Uterus (tissue), 4 donors: ENCODE results near the gene E2F4. TPM values are rescaled to one million over a fixed set of nuclear protein-coding genes. Genes with fewer than 3 reads are reported as not detected.

ENCODE experiments used
- DNase-seq, 2 donors: peaks; one replicate each; pipeline ENCODE4 v3.0.0-alpha.2; 2019 to 2020
- H3K27ac ChIP-seq, 2 donors: fragments of 200-600 bp; sonication (generic); 1 replicate in 1 of 2; 2 replicates in 1 of 2; pipeline ENCODE4 v1.5.1; 2016 to 2018
- H3K27me3 ChIP-seq, 2 donors: fragments of 200-600 bp; sonication (generic); one replicate each; pipeline ENCODE4 v1.5.1; 2018 to 2019; ENCODE audit warnings: control low read depth in 1 of 2
- H3K36me3 ChIP-seq, 2 donors: fragments of 200-600 bp; sonication (generic); one replicate each; pipeline ENCODE4 v1.5.1; 2019; ENCODE audit warnings: control low read depth in 1 of 2
- H3K4me1 ChIP-seq, 2 donors: fragments of 200-600 bp; sonication (generic); one replicate each; pipeline ENCODE4 v1.5.1; 2018 to 2019; ENCODE audit warnings: control low read depth in 1 of 2
- H3K4me3 ChIP-seq, 2 donors: fragments of 200-600 bp; sonication (generic); 1 replicate in 1 of 2; 2 replicates in 1 of 2; pipeline ENCODE4 v1.5.1; 2018 to 2019; ENCODE audit warnings: mild to moderate bottlenecking in 1 of 2
- H3K9me3 ChIP-seq, 2 donors: fragments of 200-600 bp; sonication (generic); one replicate each; pipeline ENCODE4 v1.5.1; 2019; ENCODE audit warnings: control low read depth in 1 of 2
- POLR2A ChIP-seq, 2 donors: fragments of 450-650 bp; IDR thresholded peaks; one replicate each; pipeline ENCODE4 v1.6.1; 2016; ENCODE audit warnings: antibody characterized with exemption in 2 of 2, mild to moderate bottlenecking in 1 of 2, moderate library complexity in 1 of 2
- intact Hi-C: fragments of 100-400 bp; cut with DNase I; formaldehyde crosslinking; loops from one replicate; pipeline ENCODE4 v1.15.1; 2023; ENCODE audit warnings: low total_unique reads
- total RNA-seq, 4 donors: library from RNA; depleted of rRNA in 3 of 4; stranded (reverse); fragments of >200 nt in 3 of 4; gene quantifications; one replicate each; pipeline versions ENCODE4 v1.1.0 to v1.2.4, GENCODE V29; 2014 to 2023
- TF ChIP-seq, protein P1 (sequence below), 4 experiments: fragments of 200-600 bp in 2 of 4; fragments of 450-650 bp in 2 of 4; sonication (generic) in 2 of 4; IDR thresholded peaks; one replicate each; pipeline ENCODE4 v1.5.1; 2016 to 2019; ENCODE audit warnings: antibody characterized with exemption in 4 of 4, mild to moderate bottlenecking in 2 of 4, moderate library complexity in 1 of 4
- donor health status: DM: yes; HTN: yes; CAD: no.

Gene E2F4
- total RNA-seq, 4 donors from 2014 or later = 49.2 to 294 (median 77.1) TPM

- Histone ChIP-seq H3K9me3 (no peaks in the 10 kb centered on the region), H3K27ac (no peak overlapping the region), H3K36me3 (no peaks in the 10 kb centered on the region), H3K27me3 (no peaks in the 10 kb centered on the region), H3K4me1 (peaks cover 0 to 28% of the 10 kb centered on the region in 2 donors), H3K4me3 (no peak overlapping the region)
- DNase-seq = no peak
- intact Hi-C loops = no loop called here
- TF ChIP-seq POLR2A (IDR thresholded peaks at IDR 0.05) = no peak
- TF ChIP-seq, protein P1, sequence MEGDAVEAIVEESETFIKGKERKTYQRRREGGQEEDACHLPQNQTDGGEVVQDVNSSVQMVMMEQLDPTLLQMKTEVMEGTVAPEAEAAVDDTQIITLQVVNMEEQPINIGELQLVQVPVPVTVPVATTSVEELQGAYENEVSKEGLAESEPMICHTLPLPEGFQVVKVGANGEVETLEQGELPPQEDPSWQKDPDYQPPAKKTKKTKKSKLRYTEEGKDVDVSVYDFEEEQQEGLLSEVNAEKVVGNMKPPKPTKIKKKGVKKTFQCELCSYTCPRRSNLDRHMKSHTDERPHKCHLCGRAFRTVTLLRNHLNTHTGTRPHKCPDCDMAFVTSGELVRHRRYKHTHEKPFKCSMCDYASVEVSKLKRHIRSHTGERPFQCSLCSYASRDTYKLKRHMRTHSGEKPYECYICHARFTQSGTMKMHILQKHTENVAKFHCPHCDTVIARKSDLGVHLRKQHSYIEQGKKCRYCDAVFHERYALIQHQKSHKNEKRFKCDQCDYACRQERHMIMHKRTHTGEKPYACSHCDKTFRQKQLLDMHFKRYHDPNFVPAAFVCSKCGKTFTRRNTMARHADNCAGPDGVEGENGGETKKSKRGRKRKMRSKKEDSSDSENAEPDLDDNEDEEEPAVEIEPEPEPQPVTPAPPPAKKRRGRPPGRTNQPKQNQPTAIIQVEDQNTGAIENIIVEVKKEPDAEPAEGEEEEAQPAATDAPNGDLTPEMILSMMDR (IDR thresholded peaks at IDR 0.05) = no peak
These were observed 25.3 kb upstream of the E2F4 start for GRCh38 chr16:67166598-67167168.

DNA sequence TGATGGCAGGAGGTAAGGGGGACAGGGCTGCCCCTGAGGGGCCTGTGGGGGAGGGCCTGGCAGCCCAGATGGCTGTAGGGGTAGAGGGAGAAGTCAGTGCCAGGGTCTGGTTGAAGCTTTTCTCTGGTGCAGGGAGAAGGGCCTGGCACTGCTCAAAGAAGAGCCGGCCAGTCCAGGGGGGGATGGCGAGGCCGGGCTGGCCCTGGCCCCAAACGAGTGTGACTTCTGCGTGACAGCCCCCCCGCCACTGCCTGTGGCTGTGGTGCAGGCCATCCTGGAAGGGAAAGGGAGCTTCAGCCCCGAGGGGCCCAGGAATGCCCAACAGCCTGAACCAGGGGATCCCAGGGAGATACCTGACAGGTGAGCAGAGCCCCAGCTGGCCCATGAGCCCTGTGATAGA is 24.4 kb upstream of the E2F4 start:
- TF ChIP-seq, protein P1 (IDR thresholded peaks at IDR 0.05) = no peak
- TF ChIP-seq POLR2A (IDR thresholded peaks at IDR 0.05) = no peak
- peaks cover 0 to 28% of the 10 kb centered on the region in 2 donors for H3K4me1 ChIP-seq
- H3K4me3 ChIP-seq = no peak overlapping the region
- H3K36me3 ChIP-seq = no peaks in the 10 kb centered on the region
- no peak overlapping the region for H3K27ac ChIP-seq
- no peak for DNase-seq
- intact Hi-C loops = no loop called here
- no peaks in the 10 kb centered on the region for H3K9me3 ChIP-seq
- no peaks in the 10 kb centered on the region for H3K27me3 ChIP-seq

- H3K27ac ChIP-seq = peak overlapping the region in 1 of 2 donors; percentile 93
- no peak for DNase-seq
- no peaks in the 10 kb centered on the region for H3K27me3 ChIP-seq
- H3K4me1 ChIP-seq = peaks cover 0 to 15% of the 10 kb centered on the region in 2 donors
- TF ChIP-seq POLR2A (IDR thresholded peaks at IDR 0.05) = no peak
- TF ChIP-seq, protein P1 (IDR thresholded peaks at IDR 0.05) = no peak
- H3K36me3 ChIP-seq = no peaks in the 10 kb centered on the region
- H3K9me3 ChIP-seq = no peaks in the 10 kb centered on the region
- intact Hi-C loops = no loop called here
- H3K4me3 ChIP-seq = no peak overlapping the region
These were observed 22.9 kb upstream of the E2F4 start for GRCh38 chr16:67169011-67169451.

DNA sequence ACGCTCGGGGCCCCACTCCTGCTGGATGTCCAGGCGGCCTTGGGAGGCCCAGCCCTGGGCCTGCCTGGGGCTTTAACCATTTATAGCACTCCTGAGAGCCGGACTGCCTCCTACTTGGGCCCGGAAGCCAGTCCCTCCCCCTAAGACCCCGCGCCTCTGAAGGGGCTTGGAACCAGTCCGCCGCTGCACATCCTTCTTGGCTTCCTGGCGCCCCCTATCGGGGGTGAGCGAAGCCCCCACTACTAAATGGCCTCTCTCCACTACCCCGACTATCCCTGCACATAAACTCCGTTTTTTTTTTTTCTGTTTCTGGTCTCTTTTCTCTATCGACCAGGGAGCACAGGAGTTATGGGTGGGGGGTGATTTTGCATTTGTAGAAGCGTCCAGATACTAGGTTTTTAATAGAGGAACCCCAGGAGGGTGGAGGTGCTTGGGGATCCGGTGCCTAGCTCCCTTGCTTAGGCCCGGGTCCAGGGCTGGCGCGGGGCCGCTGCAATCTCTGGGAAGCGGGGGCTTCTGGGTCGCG is 22.2 kb upstream of the E2F4 start:
- TF ChIP-seq, protein P1 (IDR thresholded peaks at IDR 0.05) = peak in 3 of 4 experiments; percentile 17 to 41 (median 19)
- no peak for TF ChIP-seq POLR2A (IDR thresholded peaks at IDR 0.05)
- H3K4me3 ChIP-seq = peak overlapping the region; percentile 45 to 49
- peaks cover 0 to 10% of the 10 kb centered on the region in 2 donors for H3K4me1 ChIP-seq
- DNase-seq = no peak
- no peaks in the 10 kb centered on the region for H3K36me3 ChIP-seq
- intact Hi-C loops = no loop called here
- H3K27ac ChIP-seq = peak overlapping the region; percentile 85 to 93
- no peaks in the 10 kb centered on the region for H3K27me3 ChIP-seq
- no peaks in the 10 kb centered on the region for H3K9me3 ChIP-seq

DNA sequence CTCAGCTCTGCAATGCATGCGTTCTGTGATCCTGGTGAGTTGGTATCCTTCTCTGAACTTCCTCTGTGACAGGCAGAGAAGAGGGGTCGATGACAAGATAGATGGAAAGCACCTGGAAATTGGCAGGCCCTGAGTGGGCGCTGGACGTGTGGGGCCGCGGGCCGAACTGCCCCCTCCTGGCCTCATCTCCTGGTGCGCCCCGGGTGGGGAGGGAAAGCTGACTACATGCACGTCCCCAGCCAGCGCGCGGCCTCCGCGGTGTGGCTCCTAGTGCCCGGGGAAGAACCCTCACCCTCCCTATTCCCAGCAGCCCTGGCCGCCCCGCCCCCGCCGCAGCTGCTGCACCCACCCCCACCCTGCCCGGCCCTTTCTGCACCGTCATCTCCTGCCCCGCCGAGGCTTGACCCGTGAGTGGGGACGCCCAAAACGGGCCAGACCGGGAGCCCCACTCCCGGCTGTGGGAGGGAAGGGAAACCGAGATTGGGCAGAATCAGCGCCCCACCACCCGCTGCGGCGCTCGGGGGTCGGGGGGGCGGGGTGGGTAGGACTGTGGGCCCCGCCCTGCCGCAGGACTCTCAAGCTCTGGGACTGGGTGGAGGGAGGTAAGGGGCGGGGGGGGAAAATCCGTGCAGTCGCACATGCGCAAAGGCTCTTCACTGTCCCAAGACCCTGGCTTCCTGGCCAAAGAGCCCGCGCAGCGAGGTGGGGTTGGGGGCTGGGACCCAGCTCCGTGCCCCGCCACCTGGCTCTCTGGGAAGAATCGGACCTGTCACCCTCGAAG is 21.6 kb upstream of the E2F4 start, which contains the start of gene NOL3:
Gene NOL3, plus strand, starts transcription at position 371 of the 781 bp plus-strand sequence.
- Histone ChIP-seq H3K9me3 (no peaks in the 10 kb centered on the region), H3K27me3 (no peaks in the 10 kb centered on the region), H3K27ac (peak within 1 kb of the TSS; percentile 85 to 93), H3K36me3 (no peaks in the 10 kb centered on the region), H3K4me3 (peak within 1 kb of the TSS; percentile 45 to 49), H3K4me1 (peaks cover 0 to 10% of the 10 kb centered on the region in 2 donors)
- peak; percentile 80 to 83 for DNase-seq
- TF ChIP-seq POLR2A (IDR thresholded peaks at IDR 0.05) = peak in 1 of 2 donors; percentile 43
- TF ChIP-seq, protein P1 (IDR thresholded peaks at IDR 0.05) = no peak
- intact Hi-C loops = no loop called here
